ENCODE data around the gene NR1H3.

- TF ChIP-seq CTCF (conservative IDR thresholded peaks at IDR 0.05; ENCODE audit: low read depth, low read length): no peak
- no peak for TF ChIP-seq EZH2 (IDR thresholded peaks at IDR 0.05; ENCODE audit: low read length, unreplicated experiment)
- no peak for TF ChIP-seq EZH2phosphoT487 (IDR thresholded peaks at IDR 0.05; ENCODE audit: borderline replicate concordance, low read length)
These were observed 14.9 kb downstream of the NR1H3 start for GRCh38 chr11:47272706-47273105.
